ENCODE data around the gene LGALS3BP. TPM values are rescaled to one million over a fixed set of nuclear protein-coding genes. Genes with fewer than 3 reads are reported as not detected.

The LGALS3BP gene
- total RNA-seq, 1 experiment from 2014 or later: 57.9 TPM

GRCh38 chr17:78961571-78961970 is 18.2 kb downstream of the LGALS3BP start (continued):
- TF ChIP-seq, protein P1, sequence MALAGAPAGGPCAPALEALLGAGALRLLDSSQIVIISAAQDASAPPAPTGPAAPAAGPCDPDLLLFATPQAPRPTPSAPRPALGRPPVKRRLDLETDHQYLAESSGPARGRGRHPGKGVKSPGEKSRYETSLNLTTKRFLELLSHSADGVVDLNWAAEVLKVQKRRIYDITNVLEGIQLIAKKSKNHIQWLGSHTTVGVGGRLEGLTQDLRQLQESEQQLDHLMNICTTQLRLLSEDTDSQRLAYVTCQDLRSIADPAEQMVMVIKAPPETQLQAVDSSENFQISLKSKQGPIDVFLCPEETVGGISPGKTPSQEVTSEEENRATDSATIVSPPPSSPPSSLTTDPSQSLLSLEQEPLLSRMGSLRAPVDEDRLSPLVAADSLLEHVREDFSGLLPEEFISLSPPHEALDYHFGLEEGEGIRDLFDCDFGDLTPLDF (CRISPR knock-in tag; IDR thresholded peaks at IDR 0.05): no peak
- TF ChIP-seq PRDM15 (CRISPR knock-in tag; IDR thresholded peaks at IDR 0.05): no peak

- Mint-ChIP-seq H3K36me3 (no peaks in the 10 kb centered on the region), H3K9me3 (no peaks in the 10 kb centered on the region), H3K27ac (no peak overlapping the region), H3K4me1 (no peaks in the 10 kb centered on the region), H3K4me3 (no peak overlapping the region), H3K27me3 (ENCODE audit: low read depth) (no peaks in the 10 kb centered on the region)
- DNase-seq (ENCODE audit: low spot score): no peak
- ATAC-seq: no peak
- CTCF ChIA-PET: interaction anchor here (1.7 kb wide), 1 partner anchor 11 kb away, joined by 6 read pairs; no protein-coding TSS in a partner anchor
- TF ChIP-seq CTCF (IDR thresholded peaks at IDR 0.05): no peak
- no peak for TF ChIP-seq GABPB1 (CRISPR knock-in tag; IDR thresholded peaks at IDR 0.05)
- no peak for TF ChIP-seq ZNF232 (CRISPR knock-in tag; IDR thresholded peaks at IDR 0.05)
- no peak for TF ChIP-seq CBFB (CRISPR knock-in tag; IDR thresholded peaks at IDR 0.05; ENCODE audit: low read depth)
- no peak for TF ChIP-seq ESRRA (CRISPR knock-in tag; IDR thresholded peaks at IDR 0.05; ENCODE audit: borderline replicate concordance)
- TF ChIP-seq EMX1 (CRISPR knock-in tag; IDR thresholded peaks at IDR 0.05): no peak
- no peak for TF ChIP-seq TEAD1 (CRISPR knock-in tag; IDR thresholded peaks at IDR 0.05)
- TF ChIP-seq ETV6 (CRISPR knock-in tag; IDR thresholded peaks at IDR 0.05): no peak
- TF ChIP-seq, protein P2, sequence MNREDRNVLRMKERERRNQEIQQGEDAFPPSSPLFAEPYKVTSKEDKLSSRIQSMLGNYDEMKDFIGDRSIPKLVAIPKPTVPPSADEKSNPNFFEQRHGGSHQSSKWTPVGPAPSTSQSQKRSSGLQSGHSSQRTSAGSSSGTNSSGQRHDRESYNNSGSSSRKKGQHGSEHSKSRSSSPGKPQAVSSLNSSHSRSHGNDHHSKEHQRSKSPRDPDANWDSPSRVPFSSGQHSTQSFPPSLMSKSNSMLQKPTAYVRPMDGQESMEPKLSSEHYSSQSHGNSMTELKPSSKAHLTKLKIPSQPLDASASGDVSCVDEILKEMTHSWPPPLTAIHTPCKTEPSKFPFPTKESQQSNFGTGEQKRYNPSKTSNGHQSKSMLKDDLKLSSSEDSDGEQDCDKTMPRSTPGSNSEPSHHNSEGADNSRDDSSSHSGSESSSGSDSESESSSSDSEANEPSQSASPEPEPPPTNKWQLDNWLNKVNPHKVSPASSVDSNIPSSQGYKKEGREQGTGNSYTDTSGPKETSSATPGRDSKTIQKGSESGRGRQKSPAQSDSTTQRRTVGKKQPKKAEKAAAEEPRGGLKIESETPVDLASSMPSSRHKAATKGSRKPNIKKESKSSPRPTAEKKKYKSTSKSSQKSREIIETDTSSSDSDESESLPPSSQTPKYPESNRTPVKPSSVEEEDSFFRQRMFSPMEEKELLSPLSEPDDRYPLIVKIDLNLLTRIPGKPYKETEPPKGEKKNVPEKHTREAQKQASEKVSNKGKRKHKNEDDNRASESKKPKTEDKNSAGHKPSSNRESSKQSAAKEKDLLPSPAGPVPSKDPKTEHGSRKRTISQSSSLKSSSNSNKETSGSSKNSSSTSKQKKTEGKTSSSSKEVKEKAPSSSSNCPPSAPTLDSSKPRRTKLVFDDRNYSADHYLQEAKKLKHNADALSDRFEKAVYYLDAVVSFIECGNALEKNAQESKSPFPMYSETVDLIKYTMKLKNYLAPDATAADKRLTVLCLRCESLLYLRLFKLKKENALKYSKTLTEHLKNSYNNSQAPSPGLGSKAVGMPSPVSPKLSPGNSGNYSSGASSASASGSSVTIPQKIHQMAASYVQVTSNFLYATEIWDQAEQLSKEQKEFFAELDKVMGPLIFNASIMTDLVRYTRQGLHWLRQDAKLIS (CRISPR knock-in tag; IDR thresholded peaks at IDR 0.05; ENCODE audit: borderline replicate concordance): no peak
- TF ChIP-seq, protein P3, sequence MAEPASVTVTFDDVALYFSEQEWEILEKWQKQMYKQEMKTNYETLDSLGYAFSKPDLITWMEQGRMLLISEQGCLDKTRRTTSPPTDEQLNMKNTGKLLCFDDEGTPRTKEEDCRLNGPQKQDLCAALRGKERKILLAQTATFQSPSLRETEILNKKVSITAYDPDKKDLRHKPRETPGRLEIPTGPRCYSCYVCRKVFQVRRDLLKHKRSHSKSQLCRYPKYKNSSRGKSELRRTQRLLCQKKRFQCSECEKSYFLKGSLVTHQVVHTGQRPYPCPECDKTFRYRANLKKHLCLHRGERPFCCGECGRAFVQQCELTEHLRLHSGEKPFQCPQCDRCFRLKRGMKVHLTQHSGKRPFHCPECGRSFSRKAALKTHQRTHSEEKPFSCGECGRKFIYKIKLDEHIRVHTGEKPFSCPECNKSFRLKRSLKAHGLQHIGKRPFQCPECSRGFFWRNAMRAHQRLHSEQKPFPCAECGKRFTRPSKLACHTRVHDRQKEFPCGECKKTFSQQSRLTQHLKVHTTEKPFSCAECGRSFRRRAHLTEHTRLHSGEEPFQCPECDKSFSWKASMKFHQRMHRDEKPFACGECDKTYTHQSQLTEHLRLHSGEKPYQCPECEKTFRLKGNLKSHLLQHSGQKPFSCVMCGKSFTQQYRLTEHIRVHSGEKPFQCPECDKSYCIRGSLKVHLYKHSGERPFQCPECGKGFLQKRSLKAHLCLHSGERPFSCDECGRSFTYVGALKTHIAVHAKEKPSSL (CRISPR knock-in tag; conservative IDR thresholded peaks at IDR 0.05): no peak
- TF ChIP-seq, protein P4, sequence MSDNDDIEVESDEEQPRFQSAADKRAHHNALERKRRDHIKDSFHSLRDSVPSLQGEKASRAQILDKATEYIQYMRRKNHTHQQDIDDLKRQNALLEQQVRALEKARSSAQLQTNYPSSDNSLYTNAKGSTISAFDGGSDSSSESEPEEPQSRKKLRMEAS (CRISPR knock-in tag; IDR thresholded peaks at IDR 0.05): no peak
- TF ChIP-seq GRHL2 (CRISPR knock-in tag; IDR thresholded peaks at IDR 0.05; ENCODE audit: insufficient replicate concordance, severe bottlenecking): no peak
- TF ChIP-seq ZBTB43 (CRISPR knock-in tag; IDR thresholded peaks at IDR 0.05): no peak
- POLR2A ChIA-PET: no interaction called here
Observed at GRCh38 chr17:78960928-78961327, 18.8 kb downstream of the LGALS3BP start.

Data from WTC11 (cell line).